IPS-18c (cell line): Measurements from ENCODE around the gene BAIAP2.

Source experiments
- H3K4me3 ChIP-seq: 2 replicates; pipeline ENCODE4 v1.7.0; 2013; ENCODE audit warnings: low read depth, mild to moderate bottlenecking, low read length, moderate library complexity; ENCODE audit not compliant: insufficient read depth
- H3K9me3 ChIP-seq: one replicate; pipeline ENCODE4 v1.6.1; 2013; ENCODE audit warnings: mild to moderate bottlenecking, low read length, moderate library complexity; ENCODE audit not compliant: control insufficient read depth, insufficient read depth

BAIAP2 gene

GRCh38 chr17:81056312-81056711 is 21.4 kb downstream of the BAIAP2 start:
- Histone ChIP-seq H3K4me3 (no peak overlapping the region), H3K9me3 (peaks cover 4% of the 10 kb centered on the region)

GRCh38 chr17:81057079-81057730 is 22.3 kb downstream of the BAIAP2 start:
- Histone ChIP-seq H3K4me3 (no peak overlapping the region), H3K9me3 (peaks cover 4% of the 10 kb centered on the region)

GRCh38 chr17:81057777-81058176 is 22.8 kb downstream of the BAIAP2 start:
- H3K9me3 ChIP-seq, result peaks cover 4% of the 10 kb centered on the region
- no peak overlapping the region for H3K4me3 ChIP-seq

GRCh38 chr17:81058263-81058871 is 23.4 kb downstream of the BAIAP2 start:
- Histone ChIP-seq H3K9me3 (peaks cover 4% of the 10 kb centered on the region), H3K4me3 (no peak overlapping the region)

GRCh38 chr17:81059026-81059425 is 24.1 kb downstream of the BAIAP2 start:
- Histone ChIP-seq H3K9me3 (peaks cover 4% of the 10 kb centered on the region), H3K4me3 (no peak overlapping the region)

- no peak overlapping the region for H3K4me3 ChIP-seq
Observed at GRCh38 chr17:81060416-81060815, 25.5 kb downstream of the BAIAP2 start.

GRCh38 chr17:81061027-81061735 is 26.2 kb downstream of the BAIAP2 start:
- H3K9me3 ChIP-seq, result peaks cover 4% of the 10 kb centered on the region
- no peak overlapping the region for H3K4me3 ChIP-seq

More at GRCh38 chr17:81060416-81060815, 25.5 kb downstream of the BAIAP2 start:
- peaks cover 4% of the 10 kb centered on the region for H3K9me3 ChIP-seq

- H3K9me3 ChIP-seq, result peaks cover 4% of the 10 kb centered on the region
- no peak overlapping the region for H3K4me3 ChIP-seq
Observed at GRCh38 chr17:81062014-81062780, 27.2 kb downstream of the BAIAP2 start.

- Histone ChIP-seq H3K9me3 (no peaks in the 10 kb centered on the region), H3K4me3 (no peak overlapping the region)
Observed at GRCh38 chr17:81063106-81064093, 28.4 kb downstream of the BAIAP2 start.

GRCh38 chr17:81064678-81065475 is 29.9 kb downstream of the BAIAP2 start:
- H3K4me3 ChIP-seq, result no peak overlapping the region

GRCh38 chr17:81065500-81065899 is 30.5 kb downstream of the BAIAP2 start:
- Histone ChIP-seq H3K9me3 (no peaks in the 10 kb centered on the region), H3K4me3 (no peak overlapping the region)

More at GRCh38 chr17:81064678-81065475, 29.9 kb downstream of the BAIAP2 start:
- no peaks in the 10 kb centered on the region for H3K9me3 ChIP-seq

- H3K9me3 ChIP-seq, result no peaks in the 10 kb centered on the region
Observed at GRCh38 chr17:81066072-81066471, 31.1 kb downstream of the BAIAP2 start.

GRCh38 chr17:81066771-81067315 is 31.9 kb downstream of the BAIAP2 start:
- Histone ChIP-seq H3K4me3 (no peak overlapping the region), H3K9me3 (no peaks in the 10 kb centered on the region)

More at GRCh38 chr17:81066072-81066471, 31.1 kb downstream of the BAIAP2 start:
- no peak overlapping the region for H3K4me3 ChIP-seq

GRCh38 chr17:81067391-81067811 is 32.5 kb downstream of the BAIAP2 start:
- Histone ChIP-seq H3K4me3 (no peak overlapping the region), H3K9me3 (no peaks in the 10 kb centered on the region)

GRCh38 chr17:81068411-81069134 is 33.6 kb downstream of the BAIAP2 start:
- Histone ChIP-seq H3K4me3 (no peak overlapping the region), H3K9me3 (no peaks in the 10 kb centered on the region)
